HG02973 (cell line): ENCODE data around the gene AGPAT3.

ENCODE experiments used
- ATAC-seq: cut with Tn5 transposase; IDR thresholded peaks from one replicate; pipeline ENCODE4 v1.9.1; 2021; ENCODE audit warnings: moderate library complexity; ENCODE audit not compliant: unreplicated experiment

Gene AGPAT3

DNA sequence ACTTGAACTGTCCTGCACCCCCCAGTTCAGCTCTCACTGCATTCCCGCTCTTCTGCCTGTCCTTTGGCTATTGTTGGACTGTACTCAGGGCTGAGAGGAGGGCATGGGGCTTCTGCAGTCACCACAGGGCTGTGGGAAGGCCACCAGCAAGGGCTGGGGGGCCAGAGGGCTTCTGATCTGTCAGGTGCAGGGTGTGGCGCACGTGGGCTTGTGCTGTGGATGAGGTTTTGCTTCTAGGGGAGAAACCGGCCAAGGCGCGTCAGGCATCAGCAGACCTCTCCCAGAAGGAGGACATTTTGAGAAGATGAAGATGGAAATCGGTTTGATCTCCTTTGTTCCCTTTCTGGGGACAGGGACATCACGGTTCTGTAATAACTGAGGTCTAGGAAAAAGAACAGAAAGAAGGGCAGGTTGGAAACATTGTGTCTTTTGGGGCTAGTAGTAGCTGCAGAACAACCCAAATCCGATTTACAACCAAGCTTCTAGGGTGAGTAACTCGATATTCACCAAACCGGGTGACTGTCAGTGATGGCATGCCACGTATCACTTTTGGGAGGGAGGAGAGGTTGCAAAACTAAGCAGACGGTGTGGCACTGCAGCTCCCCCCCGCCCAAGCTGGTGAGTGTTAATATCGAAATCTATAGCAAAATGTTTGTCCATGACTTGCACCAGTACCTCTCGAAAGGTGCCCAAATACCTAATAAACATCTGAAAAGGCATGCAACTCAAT is 40.9 kb downstream of the AGPAT3 start:
- ATAC-seq = no peak

DNA sequence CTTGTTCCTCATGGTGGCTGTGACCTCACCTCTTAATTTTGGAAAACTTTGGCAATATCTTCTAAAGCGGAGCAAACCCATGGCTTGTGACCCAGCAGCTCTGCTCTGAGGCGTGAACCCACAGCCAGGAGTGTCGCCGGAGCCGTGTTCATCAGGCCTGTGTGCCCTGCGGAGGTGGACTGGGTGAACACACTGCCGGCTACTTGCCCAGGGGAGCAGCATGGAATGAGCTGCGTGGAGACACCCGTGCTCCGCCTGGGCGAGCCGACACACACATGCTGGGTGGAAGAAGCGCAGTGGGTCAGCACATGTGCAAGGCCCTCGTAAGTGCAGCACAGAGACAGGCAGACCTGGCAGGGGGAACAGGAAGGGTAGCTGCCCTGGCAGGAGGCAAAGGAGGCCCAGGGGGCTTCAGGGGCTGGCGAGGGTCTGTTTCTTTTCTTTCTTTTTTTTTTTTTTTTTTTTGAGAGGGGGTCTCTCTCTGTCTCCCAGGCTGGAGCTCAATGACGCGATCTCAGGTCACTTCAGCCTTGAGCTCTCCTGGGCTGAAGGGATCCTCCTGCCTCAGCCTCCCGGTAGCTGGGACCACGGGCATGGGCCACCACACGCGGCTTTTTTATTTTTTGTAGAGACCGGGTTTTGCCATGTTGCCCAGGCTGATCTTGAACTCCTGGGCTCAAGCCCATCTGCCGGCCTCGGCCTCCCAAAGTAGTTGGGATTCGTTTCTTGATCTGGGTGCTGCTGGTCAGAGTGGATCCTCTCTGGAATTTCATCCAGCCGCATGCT is 41.8 kb downstream of the AGPAT3 start:
- no peak for ATAC-seq

DNA sequence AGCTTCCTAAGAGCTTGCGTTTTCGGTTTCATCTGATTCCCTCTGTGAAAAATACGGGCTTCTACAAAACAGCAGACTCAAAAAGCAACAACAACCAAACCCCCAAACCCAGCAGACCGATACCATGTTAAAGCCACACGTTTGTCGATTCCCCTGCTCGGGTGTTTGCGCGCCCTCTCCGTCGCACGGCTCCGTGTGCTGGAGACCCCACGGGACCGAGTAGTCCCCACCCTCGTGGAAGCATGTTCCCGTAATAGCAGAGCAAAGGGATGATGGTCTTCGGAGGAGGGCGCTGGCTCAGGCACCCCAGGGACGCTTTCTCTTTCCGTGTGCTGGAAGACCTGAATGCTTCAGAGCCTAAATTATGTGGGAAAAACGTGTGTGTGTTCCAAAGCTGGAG is 42.7 kb downstream of the AGPAT3 start:
- no peak for ATAC-seq

DNA sequence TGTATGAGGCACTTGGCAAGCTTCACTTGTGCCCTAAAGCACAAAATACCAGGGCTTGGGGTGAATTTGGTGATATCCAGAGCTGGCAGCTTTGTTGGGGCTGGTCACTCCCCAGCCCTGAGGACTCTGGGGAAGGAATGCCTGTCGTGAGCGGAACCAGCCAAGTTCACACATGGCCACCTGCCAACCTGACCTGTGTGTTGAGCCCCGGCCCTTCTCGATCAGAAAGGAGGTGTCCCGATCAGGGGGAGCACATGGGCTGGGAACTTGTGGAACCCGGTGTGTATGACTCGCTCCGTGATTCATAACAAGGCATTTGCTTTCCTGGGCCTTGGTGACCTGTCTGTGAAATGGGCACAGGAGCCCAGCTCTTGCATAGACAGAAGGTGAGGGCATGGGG is 43.1 kb downstream of the AGPAT3 start:
- no peak for ATAC-seq

DNA sequence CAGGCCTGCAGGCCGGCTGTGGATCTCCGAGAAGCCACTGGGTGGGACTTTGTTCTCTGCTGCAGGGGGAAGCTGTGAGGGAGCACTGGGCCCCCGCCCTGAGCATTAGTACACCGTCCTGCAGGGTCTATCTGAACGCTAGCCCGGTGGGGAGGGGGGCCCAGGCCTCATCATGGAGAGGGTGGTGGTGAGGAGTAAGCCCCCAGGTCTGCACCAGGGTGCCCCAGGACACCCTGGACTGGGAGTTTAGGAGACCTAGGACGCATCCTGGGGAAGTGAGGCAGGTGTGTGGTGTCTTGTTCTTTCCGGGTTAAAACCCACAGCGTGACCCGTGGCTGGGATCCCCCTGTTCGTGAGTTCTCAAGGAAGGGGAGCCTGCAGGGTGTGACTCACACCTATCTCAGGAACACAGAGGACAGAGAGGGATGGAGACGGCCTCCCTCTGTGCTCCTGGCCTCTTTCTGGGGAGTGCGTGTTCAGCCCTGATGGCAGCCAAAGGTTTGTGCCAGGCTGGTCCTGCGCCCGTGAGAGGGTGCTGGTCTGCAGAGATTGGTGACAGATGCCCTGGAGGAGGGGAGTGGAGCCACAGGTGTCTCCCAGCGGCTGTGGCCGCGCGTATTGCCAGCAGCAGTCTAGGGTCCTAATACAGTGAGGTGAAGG is 44.8 kb downstream of the AGPAT3 start:
- no peak for ATAC-seq

DNA sequence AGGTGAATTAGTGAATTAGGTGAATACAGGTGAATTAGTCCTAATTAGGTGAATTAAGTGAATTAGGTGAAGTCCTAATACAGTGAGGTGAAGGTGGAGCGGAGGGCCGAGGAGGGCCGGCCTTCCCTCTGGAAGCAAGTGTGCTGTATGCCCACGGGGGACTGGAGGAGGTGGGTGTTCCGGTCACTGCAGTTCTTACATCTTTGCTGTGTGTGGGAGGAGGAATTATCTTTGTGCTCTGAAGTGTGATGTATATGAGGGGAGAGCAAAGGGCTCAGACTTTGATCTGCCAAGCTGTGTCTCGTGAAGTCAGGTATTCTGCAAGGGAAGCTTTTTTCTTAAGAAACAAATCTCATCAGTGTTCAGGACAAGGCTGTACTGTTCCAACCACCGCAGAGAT is 45.4 kb downstream of the AGPAT3 start:
- ATAC-seq = no peak

DNA sequence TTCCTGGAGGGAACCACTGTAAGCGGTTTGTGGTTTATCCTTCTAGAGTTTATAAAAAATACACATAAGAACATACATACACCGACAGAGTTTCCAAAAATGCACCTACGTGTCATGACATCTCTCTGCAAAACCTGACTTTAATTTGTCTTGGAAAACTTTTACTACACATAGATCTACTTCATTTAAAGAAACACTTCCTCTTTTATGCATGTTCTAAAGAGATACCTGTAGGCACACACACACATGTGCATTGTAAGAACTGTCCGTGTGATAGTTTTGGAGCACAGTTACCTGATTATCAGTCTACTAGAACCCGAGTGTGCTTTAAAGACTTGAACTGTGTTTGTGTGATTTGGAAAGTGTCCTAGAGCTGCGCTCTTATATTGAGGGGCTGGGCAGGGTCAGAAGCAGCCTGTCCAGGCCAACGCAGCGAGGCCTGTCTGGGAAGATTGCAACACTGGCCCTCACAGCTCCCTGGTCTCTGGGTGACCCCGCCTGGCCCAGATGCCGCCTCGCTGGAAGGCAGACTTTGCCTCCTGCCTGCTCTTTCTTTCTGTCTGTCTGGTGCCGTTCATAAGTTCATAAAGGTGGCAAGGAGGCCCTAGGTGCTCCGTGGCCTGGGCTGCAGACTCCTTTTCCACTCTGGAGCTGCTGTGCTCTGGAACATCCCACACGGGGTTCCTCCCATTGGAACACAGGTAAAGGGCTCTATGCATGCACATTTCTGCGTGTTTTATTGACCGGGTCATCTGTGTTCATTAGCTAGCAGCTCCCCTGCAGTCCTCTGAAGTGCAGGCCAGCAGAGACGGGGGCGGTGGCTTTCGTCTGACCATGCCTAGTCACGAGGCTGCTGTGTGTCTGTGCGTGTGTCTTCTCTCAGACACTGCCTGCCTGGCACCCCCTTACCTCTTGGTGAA is 46.3 kb downstream of the AGPAT3 start:
- no peak for ATAC-seq

DNA sequence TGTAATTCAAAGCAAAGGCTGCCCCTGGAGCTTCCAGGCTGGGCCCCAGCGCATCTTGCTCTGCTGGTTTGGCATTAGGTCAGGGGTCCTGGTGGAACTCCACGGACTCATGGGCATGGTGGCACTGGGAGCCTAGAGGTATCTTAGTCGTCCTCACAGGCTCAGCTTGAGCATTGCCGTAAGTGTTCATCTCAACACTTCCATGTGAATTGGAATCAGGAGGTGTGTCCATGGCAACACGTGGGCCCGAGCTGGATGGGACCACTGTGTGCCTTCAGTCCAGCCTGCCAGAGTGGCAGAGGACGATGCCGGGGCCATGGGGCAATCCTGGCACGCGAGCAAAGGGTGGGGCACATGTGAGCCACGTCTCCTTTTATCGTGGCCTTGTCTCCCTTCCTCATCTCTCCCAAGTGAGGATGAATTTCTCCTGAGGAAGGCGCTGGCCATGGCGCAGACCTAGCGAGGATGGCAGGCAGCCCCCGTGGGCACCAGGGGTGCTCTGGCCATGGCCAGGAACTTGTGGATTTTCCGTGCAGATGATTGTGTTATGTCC is 47.0 kb downstream of the AGPAT3 start:
- ATAC-seq = no peak

DNA sequence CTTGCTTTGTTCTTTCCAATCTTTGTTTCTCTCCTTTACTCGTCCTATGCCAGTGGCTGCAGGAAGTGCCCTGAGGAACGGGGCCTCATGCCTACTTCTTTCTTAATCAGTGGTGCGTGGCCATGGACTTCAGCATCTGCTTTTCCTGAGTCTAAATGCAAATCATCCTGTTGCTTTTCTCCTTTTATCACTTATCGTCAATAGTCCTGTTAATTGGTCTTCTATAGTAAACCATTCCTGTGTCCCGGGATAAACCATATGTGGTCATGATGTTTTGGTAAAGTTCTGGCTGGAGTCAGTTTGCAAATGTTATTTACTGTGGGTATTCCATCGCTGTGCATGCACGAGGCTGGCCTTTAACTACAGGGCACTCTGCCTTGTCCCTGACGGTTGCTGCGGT is 47.5 kb downstream of the AGPAT3 start:
- no peak for ATAC-seq

DNA sequence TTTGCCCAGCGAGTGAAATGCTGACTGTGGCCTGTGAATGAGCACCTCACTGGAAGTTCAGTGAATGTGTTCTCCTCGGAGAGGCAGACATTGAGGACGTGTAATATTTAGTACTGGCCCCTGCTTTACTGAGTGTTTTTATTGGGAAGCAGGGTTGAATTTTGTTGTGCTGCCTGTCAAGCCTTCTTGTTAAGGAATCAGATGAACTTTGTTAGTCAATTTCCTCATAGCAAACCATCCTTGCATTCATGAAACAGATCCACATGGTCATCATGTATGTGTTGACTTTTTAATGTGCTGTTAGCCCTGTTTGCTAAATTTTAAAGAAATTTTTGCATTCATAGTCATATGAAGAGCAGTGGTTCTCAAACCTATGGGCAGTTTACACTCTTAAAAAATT is 47.9 kb downstream of the AGPAT3 start:
- no peak for ATAC-seq

DNA sequence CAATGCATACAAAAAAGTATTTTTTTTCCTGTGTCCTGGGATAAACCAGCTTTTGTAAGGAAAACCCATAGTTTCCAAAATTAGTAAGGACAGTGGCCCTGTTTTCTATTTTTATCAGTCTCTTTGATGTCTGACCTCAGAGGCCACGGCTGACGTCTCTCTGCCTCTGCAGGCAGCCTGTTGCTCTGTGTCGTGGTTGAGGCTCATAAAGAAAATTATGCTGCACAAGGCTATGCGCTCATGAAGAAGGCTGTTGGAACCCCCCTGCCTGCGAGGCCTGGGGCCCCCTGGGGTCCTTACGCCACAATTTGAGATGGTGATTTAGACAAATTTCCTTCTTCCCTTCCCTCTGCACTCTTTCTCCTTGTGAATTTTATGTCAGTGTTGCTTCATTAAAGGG is 48.9 kb downstream of the AGPAT3 start:
- ATAC-seq = no peak

DNA sequence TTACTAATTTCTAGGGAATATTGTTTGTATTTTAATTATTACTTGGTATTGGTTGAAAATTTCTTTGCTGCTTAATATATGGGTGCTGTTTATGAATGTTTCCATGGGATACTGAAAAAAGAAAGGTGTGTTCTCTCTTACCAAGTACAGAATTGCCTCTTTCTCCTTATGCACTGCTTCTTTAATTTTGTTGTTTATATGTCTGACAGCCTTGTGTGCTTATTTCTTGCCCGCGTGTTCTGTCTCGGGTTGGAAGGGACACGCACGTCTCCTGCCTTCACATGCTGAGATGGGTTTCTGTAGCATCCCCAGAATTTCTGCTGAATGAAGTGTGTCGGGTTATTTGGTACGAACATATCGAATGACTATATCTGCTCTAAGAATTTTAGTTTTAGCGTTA is 51.1 kb downstream of the AGPAT3 start:
- ATAC-seq = no peak

DNA sequence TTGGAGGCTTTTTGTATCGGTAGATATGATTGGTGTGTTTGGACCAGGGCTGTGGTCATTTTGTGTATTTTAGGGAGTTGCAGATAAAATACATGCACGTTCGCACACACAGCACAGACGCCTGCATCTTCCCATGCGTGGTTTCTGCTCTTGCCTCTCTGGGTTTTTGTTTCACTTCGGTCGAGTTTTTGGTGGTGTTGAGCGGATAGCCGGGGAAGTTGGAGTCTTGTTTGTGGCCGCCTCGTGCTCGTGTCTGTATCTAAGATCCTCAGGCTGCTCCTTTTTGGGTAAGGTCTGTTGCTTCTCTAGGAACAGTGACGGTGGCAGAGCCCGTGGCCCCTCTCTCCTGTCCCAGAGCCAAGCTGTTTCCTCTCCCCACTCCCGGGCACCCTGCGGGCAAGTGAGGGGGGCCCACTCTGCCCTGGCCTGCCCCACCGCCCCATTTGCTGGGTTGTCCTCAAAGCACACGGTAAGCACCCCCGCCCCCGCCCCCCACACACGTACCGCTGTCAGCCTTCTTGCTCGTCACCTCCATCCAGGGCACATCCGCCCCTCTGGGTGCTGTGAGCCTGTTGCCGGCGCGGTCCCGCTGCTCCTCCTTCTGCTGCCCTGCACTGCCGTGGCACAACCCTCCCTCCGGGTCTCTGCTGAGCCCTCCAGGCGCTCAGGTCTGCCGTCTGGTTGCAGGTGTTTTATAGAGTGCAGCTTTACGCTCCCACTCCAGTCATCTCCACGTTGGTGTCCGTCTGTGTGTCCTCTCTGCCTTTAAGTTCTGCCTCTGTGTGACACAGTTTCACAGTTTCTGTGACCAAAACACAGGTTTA is 51.9 kb downstream of the AGPAT3 start:
- ATAC-seq = no peak

DNA sequence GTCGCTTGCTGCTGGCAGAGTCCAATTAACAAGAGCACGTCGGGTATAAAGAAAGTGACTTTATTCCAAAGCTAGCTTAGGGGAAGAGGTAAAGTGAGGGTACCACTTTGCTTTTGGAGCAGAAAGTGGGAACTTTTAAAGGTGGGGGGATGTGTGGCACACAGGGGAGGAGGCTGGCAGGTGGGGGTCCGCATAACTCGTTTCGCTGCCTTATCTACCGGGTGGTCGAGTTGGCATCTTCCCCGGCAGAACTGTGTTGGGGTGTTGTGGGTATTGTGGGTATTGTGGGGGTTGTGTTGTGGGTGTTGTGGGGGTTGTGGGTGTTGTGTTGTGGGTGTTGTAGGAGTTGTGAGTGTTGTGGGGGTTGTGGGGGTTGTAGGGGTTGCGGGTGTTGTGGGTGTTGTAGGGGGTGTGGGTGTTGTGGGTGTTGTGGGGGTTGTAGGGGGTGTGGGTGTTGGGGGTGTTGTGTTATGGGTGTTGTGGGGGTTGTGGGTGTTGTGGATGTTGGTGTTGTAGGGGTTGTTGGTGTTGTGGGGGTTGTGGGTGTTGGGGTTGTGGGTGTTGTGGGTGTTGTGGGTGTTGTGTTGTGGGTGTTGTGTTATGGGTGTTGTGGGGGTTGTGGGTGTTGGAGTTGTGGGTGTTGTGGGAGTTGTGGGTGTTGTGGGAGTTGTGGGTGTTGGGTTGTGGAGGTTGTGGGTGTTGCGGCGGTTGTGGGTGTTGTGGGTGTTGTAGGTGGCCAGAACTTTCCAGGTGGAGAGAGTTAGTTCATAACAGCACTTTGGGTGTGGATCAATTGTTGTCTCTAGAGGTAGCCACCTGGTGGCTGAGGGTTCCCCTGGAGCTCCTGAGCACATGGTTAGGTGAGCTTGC is 52.7 kb downstream of the AGPAT3 start:
- ATAC-seq = no peak

DNA sequence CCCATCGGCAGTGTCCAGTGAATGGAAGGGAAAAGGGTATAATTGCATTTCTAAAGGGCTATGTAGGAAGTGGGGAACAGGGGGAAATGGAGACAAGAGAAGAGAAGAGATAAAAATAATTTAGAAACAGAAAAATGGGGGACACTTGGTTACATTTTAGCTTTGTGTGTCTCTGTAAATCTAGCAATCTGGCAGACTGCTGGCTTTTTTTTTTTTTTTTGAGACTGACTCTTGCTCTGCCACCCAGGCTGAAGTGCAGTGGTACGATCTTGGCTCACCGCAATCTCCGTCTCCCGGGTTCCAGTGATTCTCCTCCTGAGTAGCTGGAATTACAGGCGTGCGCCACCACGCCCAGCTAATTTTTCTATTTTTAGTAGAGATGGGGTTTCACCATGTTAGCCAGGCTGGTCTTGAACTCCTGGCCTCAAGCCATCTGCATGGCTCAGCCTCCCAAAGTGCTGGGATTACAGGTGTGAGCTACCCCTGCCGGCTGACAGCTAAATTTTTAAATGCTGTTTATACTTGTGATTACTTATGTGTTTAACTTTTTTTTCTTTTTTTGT is 53.4 kb downstream of the AGPAT3 start:
- ATAC-seq = no peak

DNA sequence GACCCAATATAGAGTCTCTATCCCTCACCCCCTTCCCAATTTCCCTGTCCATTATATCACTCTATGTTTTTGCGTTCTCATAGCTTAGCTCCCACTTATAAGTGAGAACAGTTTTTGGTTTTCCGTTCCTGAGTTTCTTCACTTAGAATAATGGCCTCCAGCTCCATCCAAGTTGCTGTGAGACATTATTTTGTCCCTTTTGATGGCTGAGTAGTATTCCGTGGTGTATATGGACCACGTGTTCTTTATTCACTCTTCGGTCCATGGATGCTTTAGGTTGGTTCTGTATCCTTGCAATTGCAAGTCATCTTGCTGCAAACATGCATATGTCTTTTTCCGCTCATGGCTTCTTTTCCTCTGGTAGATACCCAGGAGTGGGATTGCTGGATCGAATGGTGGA is 54.3 kb downstream of the AGPAT3 start:
- no peak for ATAC-seq

DNA sequence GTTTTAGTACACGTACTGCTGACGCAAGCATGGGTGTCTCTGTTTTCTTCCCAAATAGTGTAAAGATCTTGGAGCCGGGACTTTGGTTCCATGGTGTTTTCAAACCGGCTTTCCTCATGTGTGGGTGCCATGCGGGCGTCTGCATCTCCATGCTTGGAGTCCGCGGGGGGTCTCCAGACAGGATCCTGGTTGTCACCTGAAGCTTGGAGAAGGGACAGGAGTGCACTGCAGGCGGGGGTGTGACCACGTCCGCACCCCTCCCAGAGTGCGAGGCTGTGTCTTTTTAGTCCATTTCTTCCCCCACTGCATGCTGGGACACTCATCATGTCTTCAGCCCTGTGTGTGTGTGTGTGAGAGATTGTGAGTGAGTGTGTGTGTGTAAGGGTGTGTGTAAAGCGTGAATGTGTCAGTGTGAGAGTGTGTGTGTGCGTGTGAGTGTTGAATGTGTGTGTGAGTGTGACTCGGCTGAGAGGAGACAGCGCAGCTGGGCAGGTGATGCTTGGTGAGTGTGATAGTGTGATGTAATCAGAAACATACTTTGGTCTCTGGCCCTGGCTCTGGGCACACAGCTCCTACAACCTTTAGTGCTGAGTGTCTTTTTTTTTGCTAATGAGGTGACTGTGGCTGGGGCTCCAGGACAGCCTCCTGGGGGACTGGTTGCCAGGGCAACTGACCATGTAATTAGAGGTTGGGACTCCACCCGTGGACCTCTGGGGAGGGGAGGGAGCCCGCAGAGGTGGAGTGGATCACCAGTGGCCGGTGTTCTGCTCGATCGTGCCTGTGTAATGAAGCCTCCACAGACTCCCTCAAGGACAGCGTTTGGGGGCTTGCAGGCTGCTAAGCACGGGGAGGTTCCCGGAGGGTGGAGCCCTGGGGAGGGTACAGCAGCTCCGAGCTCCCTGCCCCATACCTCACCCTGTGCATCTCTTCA is 55.1 kb downstream of the AGPAT3 start:
- ATAC-seq = no peak
